Keratinocyte (primary cell): ENCODE results near the gene SLC41A3. TPM values are rescaled to one million over a fixed set of nuclear protein-coding genes. Genes with fewer than 3 reads are reported as not detected.

Experiments
- DNase-seq: peaks from one replicate; pipeline ENCODE4 v3.0.0-alpha.2; 2011; ENCODE audit warnings: low read depth, missing footprints, low spot score
- FAIRE-seq: peaks from 2 replicates; lab custom pipeline; 2011; peaks lifted over from hg19 to GRCh38; lab: Jason Lieb, UNC
- H2AFZ ChIP-seq: 2 replicates; pipeline ENCODE4 v1.6.0; 2012; ENCODE audit warnings: low read length, control low read depth, inconsistent platforms; ENCODE audit not compliant: control insufficient read depth
- H3K27ac ChIP-seq: 2 replicates; pipeline ENCODE4 v1.5.1; 2011; ENCODE audit warnings: low read length; ENCODE audit not compliant: control insufficient read depth, insufficient read depth
- H3K27me3 ChIP-seq: 3 replicates; pipeline ENCODE4 v1.6.0; 2011; ENCODE audit warnings: low read length; ENCODE audit not compliant: control insufficient read depth, insufficient read depth; ENCODE audit errors: extremely low read depth
- H3K36me3 ChIP-seq, 2 experiments: 2 replicates in 1 of 2; 3 replicates in 1 of 2; pipeline ENCODE4 v1.5.1; 2011; ENCODE audit warnings: low read length in 2 of 2, mild to moderate bottlenecking in 1 of 2; ENCODE audit not compliant: control insufficient read depth in 2 of 2, insufficient read depth in 2 of 2; ENCODE audit errors: extremely low read depth in 1 of 2
- H3K4me1 ChIP-seq: 3 replicates; pipeline ENCODE4 v1.5.1; 2011; ENCODE audit warnings: low read length; ENCODE audit not compliant: control insufficient read depth, insufficient read depth; ENCODE audit errors: extremely low read depth
- H3K4me2 ChIP-seq: 3 replicates; pipeline ENCODE4 v1.6.0; 2011; ENCODE audit warnings: low read depth, low read length; ENCODE audit not compliant: control insufficient read depth, insufficient read depth; ENCODE audit errors: extremely low read depth
- H3K4me3 ChIP-seq, 3 experiments: fragments of 200-600 bp in 1 of 3; sonication (generic) in 1 of 3; 2 replicates in 2 of 3; 3 replicates in 1 of 3; pipeline ENCODE4 v1.5.1; 2011 to 2016; ENCODE audit warnings: low read length in 3 of 3, mild to moderate bottlenecking in 3 of 3, control low read depth in 2 of 3, inconsistent platforms in 1 of 3, low read depth in 1 of 3, mixed read lengths in 1 of 3, mixed run types in 1 of 3, moderate library complexity in 1 of 3; ENCODE audit not compliant: control insufficient read depth in 2 of 3, insufficient read depth in 2 of 3; ENCODE audit errors: extremely low read depth in 1 of 3
- H3K79me2 ChIP-seq: 2 replicates; pipeline ENCODE4 v1.6.0; 2012; ENCODE audit warnings: low read length; ENCODE audit not compliant: control insufficient read depth, insufficient read depth
- H3K9ac ChIP-seq: 3 replicates; pipeline ENCODE4 v1.6.0; 2011; ENCODE audit warnings: low read length; ENCODE audit not compliant: control insufficient read depth, insufficient read depth; ENCODE audit errors: extremely low read depth
- H3K9me1 ChIP-seq: 3 replicates; pipeline ENCODE4 v1.6.0; 2011; ENCODE audit warnings: low read length; ENCODE audit not compliant: control insufficient read depth, insufficient read depth; ENCODE audit errors: extremely low read depth
- H3K9me3 ChIP-seq: 2 replicates; pipeline ENCODE4 v1.5.1; 2012; ENCODE audit warnings: low read depth, low read length; ENCODE audit not compliant: control insufficient read depth
- H4K20me1 ChIP-seq: 3 replicates; pipeline ENCODE4 v1.6.0; 2011; ENCODE audit warnings: low read length; ENCODE audit not compliant: control insufficient read depth, insufficient read depth; ENCODE audit errors: extremely low read depth
- EZH2 ChIP-seq: IDR thresholded peaks from one replicate; pipeline ENCODE4 v1.6.1; 2012; ENCODE audit warnings: inconsistent platforms, mild to moderate bottlenecking, low read length, moderate library complexity
- dilution Hi-C: fragments of 300-500 bp; cut with MboI; formaldehyde crosslinking; loops from one replicate; pipeline ENCODE4 v1.7.0; 2020; ENCODE audit warnings: low sequenced_read_pairs; ENCODE audit not compliant: extremely low pct_ligation_motif_present
- polyA plus RNA-seq, 5 experiments: library from polyadenylated mRNA; depleted of rRNA in 3 of 5; stranded (reverse) in 3 of 5; stranded (forward) in 1 of 5; unstranded in 1 of 5; fragments of >200 nt; gene quantifications; 1 replicate in 1 of 5; 2 replicates in 3 of 5; 3 replicates in 1 of 5; pipeline versions ENCODE4 v1.2.1 to v1.2.3, GENCODE V29; 2011 to 2012; ENCODE audit warnings: missing spikeins in 2 of 5, low read depth in 1 of 5, low replicate concordance in 1 of 5
- TF ChIP-seq, protein P1 (sequence below), 3 experiments: IDR thresholded peaks in 1 of 3; conservative IDR thresholded peaks in 1 of 3; optimal IDR thresholded peaks in 1 of 3; 2 replicates in 2 of 3; 3 replicates in 1 of 3; pipeline versions ENCODE3 to v1.5.1; 2011; ENCODE audit warnings: low read length in 3 of 3, mild to moderate bottlenecking in 3 of 3, moderate library complexity in 2 of 3, control low read depth in 1 of 3, inconsistent platforms in 1 of 3; ENCODE audit not compliant: insufficient read depth in 2 of 3; ENCODE audit errors: extremely low read depth in 1 of 3

SLC41A3 gene
- polyA plus RNA-seq, 1 donor (not counting 4 experiments of a cell fraction or from before 2014, with no cell fraction given): 30.2 TPM

DNA sequence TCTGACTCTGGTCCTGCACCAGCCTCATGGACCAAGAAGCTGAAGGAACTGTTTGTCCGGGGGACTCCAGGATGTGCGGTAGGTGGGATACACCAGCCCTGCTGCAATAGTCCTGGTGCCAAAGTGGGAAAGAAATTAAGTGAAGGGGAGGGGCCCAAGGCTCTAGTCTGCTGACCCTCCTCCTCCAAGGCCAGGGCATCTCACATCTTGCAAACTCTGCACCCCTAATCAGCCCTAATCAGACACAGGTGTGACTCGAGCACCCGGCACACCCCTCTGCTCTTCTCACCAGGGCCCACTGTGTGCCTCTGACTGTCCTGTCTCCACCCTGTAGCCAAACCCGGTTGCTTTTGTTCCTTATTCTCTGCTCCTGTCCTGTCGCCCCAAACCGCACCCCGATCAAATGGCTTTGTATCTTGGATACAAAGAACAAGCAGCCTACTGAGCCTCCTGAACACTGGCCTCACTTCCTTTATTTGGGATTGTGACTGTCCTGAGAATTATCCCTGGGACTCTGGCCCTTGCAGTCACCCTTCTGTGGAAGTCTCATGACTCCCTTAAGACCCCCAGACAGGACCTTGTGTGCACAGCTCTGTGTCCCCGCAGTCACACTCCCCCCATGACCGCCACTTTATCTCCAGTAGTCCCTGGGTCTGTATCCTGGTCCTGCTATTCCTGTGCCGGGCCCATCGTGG, 26.7 kb upstream of the SLC41A3 start:
- TF ChIP-seq EZH2: no peak
- TF ChIP-seq, protein P1, sequence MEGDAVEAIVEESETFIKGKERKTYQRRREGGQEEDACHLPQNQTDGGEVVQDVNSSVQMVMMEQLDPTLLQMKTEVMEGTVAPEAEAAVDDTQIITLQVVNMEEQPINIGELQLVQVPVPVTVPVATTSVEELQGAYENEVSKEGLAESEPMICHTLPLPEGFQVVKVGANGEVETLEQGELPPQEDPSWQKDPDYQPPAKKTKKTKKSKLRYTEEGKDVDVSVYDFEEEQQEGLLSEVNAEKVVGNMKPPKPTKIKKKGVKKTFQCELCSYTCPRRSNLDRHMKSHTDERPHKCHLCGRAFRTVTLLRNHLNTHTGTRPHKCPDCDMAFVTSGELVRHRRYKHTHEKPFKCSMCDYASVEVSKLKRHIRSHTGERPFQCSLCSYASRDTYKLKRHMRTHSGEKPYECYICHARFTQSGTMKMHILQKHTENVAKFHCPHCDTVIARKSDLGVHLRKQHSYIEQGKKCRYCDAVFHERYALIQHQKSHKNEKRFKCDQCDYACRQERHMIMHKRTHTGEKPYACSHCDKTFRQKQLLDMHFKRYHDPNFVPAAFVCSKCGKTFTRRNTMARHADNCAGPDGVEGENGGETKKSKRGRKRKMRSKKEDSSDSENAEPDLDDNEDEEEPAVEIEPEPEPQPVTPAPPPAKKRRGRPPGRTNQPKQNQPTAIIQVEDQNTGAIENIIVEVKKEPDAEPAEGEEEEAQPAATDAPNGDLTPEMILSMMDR (optimal IDR thresholded peaks at IDR 0.05 in 1 of 3, IDR thresholded peaks at IDR 0.05 in 1 of 3, conservative IDR thresholded peaks at IDR 0.05 in 1 of 3; ENCODE audit: extremely low read depth in 1 of 3, insufficient read depth in 2 of 3, low read length in 3 of 3): no peak
- FAIRE-seq: no peak
- Histone ChIP-seq H3K36me3 (no peaks in the 10 kb centered on the region), H3K9ac (no peak overlapping the region), H3K4me1 (no peaks in the 10 kb centered on the region), H3K9me3 (no peaks in the 10 kb centered on the region), H3K4me3 (no peak overlapping the region), H3K79me2 (no peaks in the 10 kb centered on the region), H3K9me1 (no peaks in the 10 kb centered on the region), H2AFZ (no peak overlapping the region), H3K27ac (no peak overlapping the region), H3K4me2 (no peak overlapping the region), H4K20me1 (no peaks in the 10 kb centered on the region), H3K27me3 (no peaks in the 10 kb centered on the region)
- dilution Hi-C loops: no loop called here
- no peak for DNase-seq

DNA sequence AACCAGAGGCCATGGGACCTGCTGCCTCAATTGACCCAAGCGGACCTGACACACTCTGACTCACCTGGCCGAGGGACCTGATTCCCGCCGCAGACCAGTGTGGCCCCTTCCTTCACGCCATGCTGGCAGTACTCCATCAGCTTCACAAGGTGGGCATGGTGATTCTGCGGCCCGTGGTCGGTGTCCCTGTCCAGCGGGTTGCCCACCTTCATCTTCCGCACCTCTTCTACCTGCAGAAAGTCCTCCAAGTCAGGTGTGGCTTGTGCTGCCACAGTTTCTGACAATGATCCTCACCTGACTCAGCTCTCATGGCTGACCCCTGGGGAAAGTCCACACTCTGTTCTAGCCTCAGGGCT, 25.9 kb upstream of the SLC41A3 start:
- DNase-seq: no peak
- FAIRE-seq: no peak

More for the DNA sequence above, 25.9 kb upstream of the SLC41A3 start:
- Histone ChIP-seq H3K4me1 (no peaks in the 10 kb centered on the region), H3K79me2 (no peaks in the 10 kb centered on the region), H3K9me3 (no peaks in the 10 kb centered on the region), H3K9ac (no peak overlapping the region), H3K4me2 (no peak overlapping the region), H3K4me3 (no peak overlapping the region), H4K20me1 (no peaks in the 10 kb centered on the region), H3K36me3 (no peaks in the 10 kb centered on the region), H2AFZ (no peak overlapping the region), H3K27me3 (no peaks in the 10 kb centered on the region), H3K27ac (no peak overlapping the region), H3K9me1 (no peaks in the 10 kb centered on the region)
- dilution Hi-C loops: no loop called here
- TF ChIP-seq, protein P1 (optimal IDR thresholded peaks at IDR 0.05 in 1 of 3, IDR thresholded peaks at IDR 0.05 in 1 of 3, conservative IDR thresholded peaks at IDR 0.05 in 1 of 3; ENCODE audit: extremely low read depth in 1 of 3, insufficient read depth in 2 of 3, low read length in 3 of 3): no peak
- no peak for TF ChIP-seq EZH2
